ENCODE measurements around the gene TTC12.
A peak's percentile ranks its signal among the peaks of the same experiment; 100 is the strongest.

The TTC12 gene

DNA sequence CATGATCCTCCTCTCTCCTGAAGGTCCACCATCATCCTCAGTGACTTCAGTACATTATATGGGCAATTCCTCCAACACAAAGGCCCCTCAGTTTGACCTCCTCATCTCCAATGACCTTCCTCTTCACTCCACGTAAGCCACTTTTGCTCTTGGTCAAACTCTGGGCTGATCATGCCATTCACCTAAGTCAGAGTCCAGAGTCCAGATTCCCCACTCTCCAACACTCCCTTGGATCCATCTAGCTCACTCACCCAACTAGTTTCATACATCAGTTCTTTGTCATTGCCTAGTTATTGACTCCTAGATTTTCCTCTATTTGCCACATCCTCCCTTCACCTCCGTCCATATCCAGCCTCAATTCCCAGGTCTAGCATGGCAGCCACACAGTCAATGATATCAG is 30.5 kb upstream of the TTC12 start:
- no peak for DNase-seq (ENCODE audit: low spot score)
- TF ChIP-seq, protein P1, sequence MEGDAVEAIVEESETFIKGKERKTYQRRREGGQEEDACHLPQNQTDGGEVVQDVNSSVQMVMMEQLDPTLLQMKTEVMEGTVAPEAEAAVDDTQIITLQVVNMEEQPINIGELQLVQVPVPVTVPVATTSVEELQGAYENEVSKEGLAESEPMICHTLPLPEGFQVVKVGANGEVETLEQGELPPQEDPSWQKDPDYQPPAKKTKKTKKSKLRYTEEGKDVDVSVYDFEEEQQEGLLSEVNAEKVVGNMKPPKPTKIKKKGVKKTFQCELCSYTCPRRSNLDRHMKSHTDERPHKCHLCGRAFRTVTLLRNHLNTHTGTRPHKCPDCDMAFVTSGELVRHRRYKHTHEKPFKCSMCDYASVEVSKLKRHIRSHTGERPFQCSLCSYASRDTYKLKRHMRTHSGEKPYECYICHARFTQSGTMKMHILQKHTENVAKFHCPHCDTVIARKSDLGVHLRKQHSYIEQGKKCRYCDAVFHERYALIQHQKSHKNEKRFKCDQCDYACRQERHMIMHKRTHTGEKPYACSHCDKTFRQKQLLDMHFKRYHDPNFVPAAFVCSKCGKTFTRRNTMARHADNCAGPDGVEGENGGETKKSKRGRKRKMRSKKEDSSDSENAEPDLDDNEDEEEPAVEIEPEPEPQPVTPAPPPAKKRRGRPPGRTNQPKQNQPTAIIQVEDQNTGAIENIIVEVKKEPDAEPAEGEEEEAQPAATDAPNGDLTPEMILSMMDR (IDR thresholded peaks at IDR 0.05) = no peak
- Histone ChIP-seq H3K27ac (no peak overlapping the region), H3K4me3 (no peak overlapping the region)

DNA sequence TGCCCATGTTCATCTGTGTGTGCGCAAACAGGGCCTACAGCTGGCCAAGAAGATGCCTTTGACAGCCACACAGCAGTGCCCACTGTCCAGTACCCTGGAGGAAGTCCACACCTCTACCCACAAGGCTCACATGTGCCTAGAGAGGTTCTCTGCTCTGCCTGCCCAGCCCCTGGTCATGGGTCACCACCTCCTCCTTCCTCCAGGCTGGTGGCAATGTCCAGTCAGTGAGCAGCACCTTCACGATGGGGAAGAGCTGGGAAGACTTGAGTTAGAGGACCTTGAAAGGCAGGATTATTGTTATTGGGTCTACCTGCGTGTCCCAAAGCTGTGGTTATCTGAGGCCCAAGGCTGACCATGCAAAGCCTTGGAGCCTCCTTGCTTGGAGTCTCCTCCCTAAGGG is 28.4 kb upstream of the TTC12 start:
- no peak overlapping the region for H3K27ac ChIP-seq
- DNase-seq (ENCODE audit: low spot score) = no peak
- TF ChIP-seq, protein P1 (IDR thresholded peaks at IDR 0.05) = no peak
- H3K4me3 ChIP-seq = no peak overlapping the region

DNA sequence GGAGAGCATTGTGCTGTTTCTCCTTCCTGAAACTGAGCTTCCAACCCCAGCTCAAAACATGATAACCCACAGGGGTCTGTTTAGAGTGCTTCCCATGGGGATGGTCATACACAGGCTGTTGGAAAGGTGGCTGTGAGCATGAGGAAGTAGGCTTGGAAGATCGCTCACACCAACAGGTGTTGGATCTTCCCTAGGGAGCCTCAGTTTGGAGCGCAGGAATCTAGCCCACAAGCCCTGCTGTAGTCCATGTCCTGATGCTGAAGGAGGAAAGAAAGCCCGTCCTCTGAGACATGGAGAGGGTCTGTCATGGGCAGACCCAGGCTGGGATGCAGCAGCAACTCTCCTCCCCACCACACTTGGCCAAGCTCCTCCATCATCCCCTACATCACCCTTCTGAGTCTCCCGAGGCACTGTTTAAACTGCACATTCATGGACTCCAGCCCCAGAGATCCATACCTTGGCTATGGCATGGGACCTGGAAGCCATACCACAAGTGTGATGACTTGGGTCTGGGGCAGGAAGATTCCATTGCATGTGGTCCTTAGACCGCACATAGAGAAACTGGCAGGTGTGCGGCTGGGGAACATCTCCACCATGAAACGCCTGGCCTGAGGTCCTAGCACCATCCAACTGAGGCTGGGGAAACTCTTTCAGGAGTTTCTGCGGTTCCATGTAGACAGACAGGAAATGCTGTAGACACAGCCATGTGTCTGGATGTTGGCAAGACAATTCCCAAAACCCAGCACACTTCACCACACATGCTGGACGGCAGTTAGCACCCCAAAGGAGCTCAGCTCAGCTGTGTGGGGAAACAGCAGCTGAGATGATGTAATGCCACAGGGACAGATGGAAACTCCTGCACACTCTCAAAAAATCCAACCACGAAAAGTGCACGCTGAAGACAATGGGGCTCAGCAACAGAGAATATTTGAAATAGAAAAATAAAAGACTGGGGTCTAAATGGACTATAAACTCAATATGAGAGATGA is 27.6 kb upstream of the TTC12 start:
- no peak for DNase-seq (ENCODE audit: low spot score)
- Histone ChIP-seq H3K4me3 (no peak overlapping the region), H3K27ac (no peak overlapping the region)
- TF ChIP-seq, protein P1 (IDR thresholded peaks at IDR 0.05) = no peak

DNA sequence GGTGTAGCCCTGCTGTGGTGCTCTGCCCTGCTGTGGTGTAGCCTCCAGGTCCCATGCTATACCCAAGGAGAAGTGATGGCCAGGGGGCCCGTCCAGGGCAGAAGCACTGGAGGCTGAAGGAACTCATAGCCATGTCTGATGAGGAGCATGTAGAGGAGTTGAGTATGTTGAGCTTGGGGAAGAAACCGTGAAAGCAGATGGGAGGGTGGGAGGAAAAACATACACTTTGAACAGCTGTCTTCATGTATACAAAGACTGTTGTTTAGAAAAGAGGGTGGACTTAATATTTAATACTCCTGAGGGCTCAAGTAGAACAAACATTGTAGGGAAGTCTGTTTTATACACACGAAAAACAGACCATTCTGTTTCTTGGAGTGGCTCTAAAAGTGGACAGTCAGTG is 26.6 kb upstream of the TTC12 start:
- DNase-seq (ENCODE audit: low spot score) = no peak
- no peak overlapping the region for H3K27ac ChIP-seq
- H3K4me3 ChIP-seq = no peak overlapping the region
- TF ChIP-seq, protein P1 (IDR thresholded peaks at IDR 0.05) = no peak

DNA sequence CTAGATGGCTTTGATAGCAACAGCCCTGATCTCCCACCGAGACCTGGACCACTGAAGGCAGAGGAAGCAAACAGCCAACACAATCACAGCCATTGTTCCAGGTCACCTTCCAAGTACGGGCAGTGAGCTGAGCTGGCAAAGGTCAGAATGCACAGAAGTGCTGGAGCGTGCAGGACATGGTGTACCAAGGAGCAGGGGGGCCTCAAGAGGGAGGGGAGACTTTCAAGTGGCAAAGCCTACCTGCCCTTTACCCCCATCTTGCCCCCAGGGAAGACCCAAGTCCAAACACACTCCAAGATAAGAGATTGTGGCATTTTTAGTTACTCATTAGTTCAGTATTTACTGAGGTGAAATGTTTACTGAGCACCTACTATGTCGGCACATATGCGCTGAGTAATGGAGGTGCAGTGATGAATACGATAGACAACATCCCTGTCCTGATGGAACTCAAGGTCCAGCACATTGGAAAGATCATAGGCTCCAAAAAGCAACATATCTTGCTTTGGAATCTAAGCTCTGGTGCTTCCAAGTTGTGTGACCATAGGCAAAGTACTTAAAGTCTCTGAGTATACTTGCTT is 26.0 kb upstream of the TTC12 start:
- TF ChIP-seq, protein P1 (IDR thresholded peaks at IDR 0.05) = no peak
- DNase-seq (ENCODE audit: low spot score) = no peak
- no peak overlapping the region for H3K27ac ChIP-seq
- H3K4me3 ChIP-seq = no peak overlapping the region

DNA sequence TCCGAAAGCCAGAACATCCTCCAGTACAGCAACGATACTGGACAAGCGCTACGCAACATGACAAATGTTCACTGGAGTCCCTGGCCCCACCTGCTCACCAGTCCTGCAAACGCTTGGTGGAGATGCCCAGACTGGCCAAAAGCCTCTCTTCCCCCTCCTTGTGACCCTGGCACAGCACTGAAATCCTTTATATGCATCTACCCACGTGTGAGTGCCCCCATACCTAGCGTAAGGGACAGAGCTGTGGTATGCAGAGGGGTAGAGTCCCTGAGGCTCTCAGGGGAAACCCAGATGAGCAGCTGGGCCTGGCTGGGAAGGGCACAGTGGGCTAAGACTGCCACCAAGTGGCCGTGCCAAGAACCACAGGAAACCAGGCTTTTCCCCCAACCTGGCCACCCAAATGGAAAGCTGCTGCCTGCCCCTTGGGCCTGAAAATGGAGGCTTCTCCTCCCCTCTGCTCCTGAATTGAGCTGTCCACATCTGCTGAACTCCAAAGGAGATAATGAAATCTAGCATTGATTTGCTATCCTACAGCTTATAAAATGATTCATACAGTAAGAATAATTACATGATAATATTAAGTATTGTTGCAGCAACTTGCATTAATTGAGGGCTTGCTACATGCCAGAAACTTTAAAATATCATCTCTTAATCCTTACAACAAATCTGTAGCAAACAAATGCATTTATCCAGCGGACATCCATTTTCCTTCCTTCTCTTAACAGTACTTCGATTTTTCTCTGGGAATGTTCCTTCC is 24.8 kb upstream of the TTC12 start:
- TF ChIP-seq, protein P1 (IDR thresholded peaks at IDR 0.05) = peak; percentile 92

More for the DNA sequence above, 24.8 kb upstream of the TTC12 start:
- no peak overlapping the region for H3K4me3 ChIP-seq
- no peak for DNase-seq (ENCODE audit: low spot score)
- no peak overlapping the region for H3K27ac ChIP-seq

Data from coronary artery (tissue), 2 donors.